K562 treated with DMSO at 1 percent for 24 hours (cell line): ENCODE results near the gene CREBBP. TPM values are rescaled to one million over a fixed set of nuclear protein-coding genes. Genes with fewer than 3 reads are reported as not detected.

Experiments used
- total RNA-seq: library from RNA; unstranded; fragments of 300-600 nt; gene quantifications from 2 replicates; pipeline ENCODE4 v1.2.3, GENCODE V29; 2022; ENCODE audit warnings: low read depth; ENCODE audit not compliant: insufficient read depth

The CREBBP gene
- 15.9 and 16.8 TPM in 2 replicates for total RNA-seq

DNA sequence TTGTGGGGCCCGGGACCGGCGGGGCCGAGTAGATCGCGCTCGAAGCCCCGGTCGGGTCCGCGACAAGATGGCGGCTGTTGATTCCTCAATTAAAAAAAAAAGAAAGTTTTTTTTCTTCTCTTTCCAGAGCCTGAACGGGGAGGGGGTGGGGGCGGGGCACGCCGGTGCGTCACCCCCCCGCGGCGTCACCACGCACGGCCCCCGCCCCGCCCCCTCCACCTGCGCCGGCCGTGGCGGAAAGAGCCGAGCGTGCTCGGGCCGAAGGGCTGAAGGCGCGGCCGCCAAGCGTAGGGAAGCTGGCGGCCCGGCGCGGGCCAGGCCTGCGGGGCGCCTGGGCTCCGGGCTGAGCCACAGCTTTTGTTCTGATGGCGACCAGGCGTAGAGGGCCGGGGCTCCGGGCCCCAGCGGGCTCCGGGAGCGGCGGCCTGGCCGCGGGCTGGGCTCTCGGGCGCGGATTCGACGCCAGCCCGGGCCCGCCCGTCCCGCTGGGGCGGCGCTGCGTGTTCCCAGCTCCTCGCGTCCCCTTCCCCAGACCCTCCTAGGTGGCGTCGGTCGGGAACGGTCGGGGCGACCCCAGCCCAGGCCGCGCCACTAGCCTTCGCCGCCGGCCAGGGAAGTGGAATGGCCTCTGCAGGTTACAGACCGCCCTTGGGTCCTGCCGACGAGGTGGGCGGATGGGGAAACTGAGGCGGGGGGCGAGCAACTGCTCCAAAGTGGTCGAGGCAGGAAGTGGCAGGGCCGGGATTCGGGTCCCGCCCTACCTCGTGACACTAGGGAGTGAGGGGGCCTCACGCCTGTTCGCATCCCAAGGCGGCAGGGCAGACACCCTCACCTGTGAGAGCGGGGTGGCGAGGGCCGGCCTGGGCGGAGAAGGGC is at the start of gene CREBBP:
Gene CREBBP (minus strand): TSS at position 91 of the 876 bp plus-strand sequence. CDS start 797 bp downstream, outside the sequence.

GRCh38 chr16:3717235-3718018 is 163.1 kb downstream of the CREBBP start, which contains the start of gene TRAP1:
Gene TRAP1 (minus strand): TSS chr16:3717524. CDS start chr16:3717508, 16 bp downstream.

Other genes with a start within 250 kb of the CREBBP start
- 27.7 and 31.6 TPM in 2 replicates for gene DNASE1, start 226.0 kb downstream of the CREBBP start, total RNA-seq
- gene TRAP1, start 163.2 kb downstream of the CREBBP start, total RNA-seq, result 165 and 185 TPM in 2 replicates
- 0.35 and 1.0 TPM in 2 replicates for gene ADCY9, start 235.7 kb upstream of the CREBBP start, total RNA-seq